Limb (tissue), 2 donors: ENCODE measurements around the gene POLR2J.

Experiments used
- DNase-seq, 2 donors: peaks; one replicate each; pipeline ENCODE4 v3.0.0-alpha.2; 2016; ENCODE audit errors: extremely low spot score in 2 of 2

The POLR2J gene

GRCh38 chr7:102439963-102440795 lies 38.5 kb downstream of the POLR2J start:
- DNase-seq = no peak

GRCh38 chr7:102436118-102436517 lies 42.6 kb downstream of the POLR2J start:
- DNase-seq = no peak

GRCh38 chr7:102434039-102434486 lies 44.7 kb downstream of the POLR2J start:
- DNase-seq = no peak

- peak; percentile 50 to 92 for DNase-seq
Observed at GRCh38 chr7:102433219-102434038, 45.3 kb downstream of the POLR2J start, which contains the start of gene ORAI2. Gene ORAI2 (plus strand): TSS chr7:102433575. CDS start chr7:102438957, 5,382 bp downstream.

- DNase-seq = no peak
Observed at GRCh38 chr7:102432442-102433218, 46.1 kb downstream of the POLR2J start.

GRCh38 chr7:102431617-102432298 lies 47.0 kb downstream of the POLR2J start:
- no peak for DNase-seq

- no peak for DNase-seq
Observed at GRCh38 chr7:102429141-102429899, 49.4 kb downstream of the POLR2J start.

GRCh38 chr7:102427019-102427405 lies 51.7 kb downstream of the POLR2J start:
- no peak for DNase-seq

GRCh38 chr7:102426268-102427018 lies 52.3 kb downstream of the POLR2J start:
- DNase-seq = no peak

- peak in 1 of 2 donors; percentile 6 for DNase-seq
Observed at GRCh38 chr7:102425639-102426267, 53.0 kb downstream of the POLR2J start.

- DNase-seq = no peak
Observed at GRCh38 chr7:102424787-102425218, 53.9 kb downstream of the POLR2J start.

GRCh38 chr7:102424129-102424551 lies 54.6 kb downstream of the POLR2J start:
- no peak for DNase-seq
